Effector memory CD8-positive, alpha-beta T cell (primary cell): ENCODE results near the gene NPHP4.

Experiments used
- ATAC-seq: fragments of 150-1000 bp; cut with Tn5 transposase; replicated peaks from 2 replicates; pipeline ENCODE4 v1.10.0; 2021; ENCODE audit warnings: mild to moderate bottlenecking, moderate library complexity
- DNase-seq, 3 experiments: peaks; one replicate each; pipeline ENCODE4 v3.0.0; 2021
- H3K27ac Mint-ChIP-seq, 2 donors: one replicate each; pipeline ENCODE4 v1.8.0; 2022; ENCODE audit warnings: mild to moderate bottlenecking in 2 of 2, mixed read lengths in 2 of 2, moderate library complexity in 2 of 2
- H3K27me3 Mint-ChIP-seq, 2 donors: one replicate each; pipeline ENCODE4 v1.8.0; 2022; ENCODE audit warnings: mixed read lengths in 2 of 2
- H3K36me3 Mint-ChIP-seq: one replicate; pipeline ENCODE4 v1.8.0; 2022; ENCODE audit warnings: mild to moderate bottlenecking, moderate library complexity, mixed read lengths; ENCODE audit not compliant: insufficient read depth
- H3K4me1 Mint-ChIP-seq, 2 donors: one replicate each; pipeline ENCODE4 v1.8.0; 2022; ENCODE audit warnings: low read depth in 2 of 2, mixed read lengths in 2 of 2
- H3K4me3 Mint-ChIP-seq, 2 donors: one replicate each; pipeline ENCODE4 v1.8.0; 2022; ENCODE audit warnings: mild to moderate bottlenecking in 2 of 2, mixed read lengths in 2 of 2, moderate library complexity in 2 of 2
- H3K9me3 Mint-ChIP-seq, 2 donors: one replicate each; pipeline ENCODE4 v1.8.0; 2022; ENCODE audit warnings: mixed read lengths in 2 of 2

Gene NPHP4

GRCh38 chr1:5815211-5815610, 177.0 kb downstream of the NPHP4 start:
- Mint-ChIP-seq H3K4me3 (no peak overlapping the region), H3K27me3 (peaks cover 29 to 60% of the 10 kb centered on the region in 2 donors), H3K36me3 (no peaks in the 10 kb centered on the region), H3K4me1 (no peaks in the 10 kb centered on the region), H3K27ac (no peak overlapping the region), H3K9me3 (no peaks in the 10 kb centered on the region)
- ATAC-seq (no peak), DNase-seq (no peak)

DNA sequence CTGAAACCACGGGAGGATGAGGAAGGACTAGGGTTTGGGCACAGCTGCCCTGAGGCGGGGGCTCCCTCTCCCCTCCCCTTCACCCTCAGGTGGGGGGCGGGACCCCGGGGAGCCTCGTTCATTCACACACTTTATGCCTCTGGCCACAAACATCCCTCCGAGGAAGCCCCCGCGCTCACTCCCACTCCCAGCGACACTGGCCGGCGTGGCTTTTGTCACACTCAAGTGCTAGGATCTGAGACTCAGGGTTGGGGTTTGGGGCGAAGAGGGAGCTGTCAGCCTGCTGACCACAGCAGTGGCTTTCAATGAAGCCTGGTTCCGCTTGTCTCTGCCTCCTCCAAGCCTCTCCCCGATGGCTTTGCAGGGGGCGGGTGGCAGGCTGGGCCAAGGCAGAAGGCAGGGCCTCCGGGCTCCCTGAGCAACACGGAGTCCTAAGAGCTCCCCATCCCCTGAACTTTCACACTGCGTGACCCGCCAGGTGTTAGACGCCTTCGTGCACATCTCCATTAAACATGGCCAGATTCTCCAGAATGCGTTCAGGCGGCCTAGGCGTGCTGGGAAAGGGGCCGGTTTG, 178.1 kb downstream of the NPHP4 start:
- Mint-ChIP-seq H3K4me1 (no peaks in the 10 kb centered on the region), H3K27ac (no peak overlapping the region), H3K36me3 (no peaks in the 10 kb centered on the region), H3K4me3 (no peak overlapping the region), H3K27me3 (peaks cover 23 to 49% of the 10 kb centered on the region in 2 donors), H3K9me3 (no peaks in the 10 kb centered on the region)
- ATAC-seq: no peak
- DNase-seq: no peak

DNA sequence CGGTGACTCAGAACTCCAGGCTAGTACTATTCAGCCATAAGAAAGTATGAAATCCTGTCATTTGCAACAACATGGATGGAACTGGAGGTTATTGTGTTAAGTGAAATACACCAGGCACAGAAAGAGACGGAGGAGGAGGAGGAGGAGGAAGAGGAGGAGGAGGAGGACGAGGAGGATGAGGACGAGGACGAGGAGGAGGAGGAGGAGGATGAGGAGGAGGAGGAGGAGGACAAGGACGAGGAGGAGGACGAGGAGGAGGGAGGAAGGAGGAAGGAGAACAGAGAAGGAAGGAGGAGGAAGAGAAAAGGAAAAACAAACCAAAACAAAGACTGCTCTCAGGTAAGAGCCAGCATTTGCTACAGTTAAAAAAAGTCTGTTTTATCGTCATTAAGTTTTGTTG, 178.7 kb downstream of the NPHP4 start:
- H3K27ac Mint-ChIP-seq: no peak overlapping the region
- no peak for ATAC-seq
- peaks cover 19 to 43% of the 10 kb centered on the region in 2 donors for H3K27me3 Mint-ChIP-seq
- no peaks in the 10 kb centered on the region for H3K9me3 Mint-ChIP-seq
- no peak for DNase-seq
- H3K4me3 Mint-ChIP-seq: no peak overlapping the region
- no peaks in the 10 kb centered on the region for H3K36me3 Mint-ChIP-seq
- no peaks in the 10 kb centered on the region for H3K4me1 Mint-ChIP-seq
